MM.1S (cell line): ENCODE data around the gene HES2.

Experiments
- EZH2 ChIP-seq: fragments of 300-600 bp; sonication (generic); optimal IDR thresholded peaks from 2 replicates; pipeline ENCODE3; 2017; ENCODE audit warnings: low read depth, mild to moderate bottlenecking, antibody characterized with exemption, low read length, mixed read lengths
- EZH2phosphoT487 ChIP-seq: fragments of 300-600 bp; sonication (generic); IDR thresholded peaks from 2 replicates; pipeline ENCODE4 v1.6.1; 2018; ENCODE audit warnings: antibody characterized with exemption, low read length
- TF ChIP-seq, protein P1 (sequence below): fragments of 300-600 bp; sonication (generic); IDR thresholded peaks from 2 replicates; pipeline ENCODE4 v1.5.1; 2016; ENCODE audit warnings: antibody characterized with exemption, low read length, mixed read lengths

DNA sequence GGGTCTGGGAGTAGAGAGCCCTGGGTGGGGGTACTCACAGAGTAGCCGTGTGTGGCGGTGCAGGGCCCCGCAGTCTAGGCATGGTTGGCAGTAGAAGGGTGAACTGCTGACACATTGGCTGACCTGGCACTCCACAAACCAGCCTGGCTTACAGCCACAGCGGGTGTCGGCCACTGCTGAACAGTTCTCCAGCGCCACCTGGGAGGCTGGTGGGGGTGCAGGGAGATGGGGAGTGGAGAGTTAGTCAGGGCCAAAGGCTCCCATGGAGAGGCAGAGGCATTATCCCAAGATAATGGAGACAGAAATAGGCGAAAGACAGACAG, 44.8 kb upstream of the HES2 start:
- TF ChIP-seq, protein P1, sequence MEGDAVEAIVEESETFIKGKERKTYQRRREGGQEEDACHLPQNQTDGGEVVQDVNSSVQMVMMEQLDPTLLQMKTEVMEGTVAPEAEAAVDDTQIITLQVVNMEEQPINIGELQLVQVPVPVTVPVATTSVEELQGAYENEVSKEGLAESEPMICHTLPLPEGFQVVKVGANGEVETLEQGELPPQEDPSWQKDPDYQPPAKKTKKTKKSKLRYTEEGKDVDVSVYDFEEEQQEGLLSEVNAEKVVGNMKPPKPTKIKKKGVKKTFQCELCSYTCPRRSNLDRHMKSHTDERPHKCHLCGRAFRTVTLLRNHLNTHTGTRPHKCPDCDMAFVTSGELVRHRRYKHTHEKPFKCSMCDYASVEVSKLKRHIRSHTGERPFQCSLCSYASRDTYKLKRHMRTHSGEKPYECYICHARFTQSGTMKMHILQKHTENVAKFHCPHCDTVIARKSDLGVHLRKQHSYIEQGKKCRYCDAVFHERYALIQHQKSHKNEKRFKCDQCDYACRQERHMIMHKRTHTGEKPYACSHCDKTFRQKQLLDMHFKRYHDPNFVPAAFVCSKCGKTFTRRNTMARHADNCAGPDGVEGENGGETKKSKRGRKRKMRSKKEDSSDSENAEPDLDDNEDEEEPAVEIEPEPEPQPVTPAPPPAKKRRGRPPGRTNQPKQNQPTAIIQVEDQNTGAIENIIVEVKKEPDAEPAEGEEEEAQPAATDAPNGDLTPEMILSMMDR: no peak
- TF ChIP-seq EZH2 (no peak), EZH2phosphoT487 (no peak)
